Glomerular endothelial cell (primary cell): ENCODE measurements around the gene CNIH2. TPM values are rescaled to one million over a fixed set of nuclear protein-coding genes. Genes with fewer than 3 reads are reported as not detected.
"Not testable (repeated sequence)": the region's sequence is repeated elsewhere in the genome, so short reads cannot be mapped to it uniquely, and the experiment has no call there.

Experiments
- DNase-seq: peaks from one replicate; pipeline ENCODE4 v3.0.0-alpha.2; 2011; ENCODE audit warnings: low read depth, low spot score; ENCODE audit errors: extremely low read depth
- total RNA-seq: library from RNA; depleted of rRNA; stranded (reverse); fragments of >200 nt; gene quantifications from 2 replicates; pipeline ENCODE4 v1.2.3, GENCODE V29; 2015

The CNIH2 gene
- total RNA-seq, 1 donor from 2014 or later: not detected

DNA sequence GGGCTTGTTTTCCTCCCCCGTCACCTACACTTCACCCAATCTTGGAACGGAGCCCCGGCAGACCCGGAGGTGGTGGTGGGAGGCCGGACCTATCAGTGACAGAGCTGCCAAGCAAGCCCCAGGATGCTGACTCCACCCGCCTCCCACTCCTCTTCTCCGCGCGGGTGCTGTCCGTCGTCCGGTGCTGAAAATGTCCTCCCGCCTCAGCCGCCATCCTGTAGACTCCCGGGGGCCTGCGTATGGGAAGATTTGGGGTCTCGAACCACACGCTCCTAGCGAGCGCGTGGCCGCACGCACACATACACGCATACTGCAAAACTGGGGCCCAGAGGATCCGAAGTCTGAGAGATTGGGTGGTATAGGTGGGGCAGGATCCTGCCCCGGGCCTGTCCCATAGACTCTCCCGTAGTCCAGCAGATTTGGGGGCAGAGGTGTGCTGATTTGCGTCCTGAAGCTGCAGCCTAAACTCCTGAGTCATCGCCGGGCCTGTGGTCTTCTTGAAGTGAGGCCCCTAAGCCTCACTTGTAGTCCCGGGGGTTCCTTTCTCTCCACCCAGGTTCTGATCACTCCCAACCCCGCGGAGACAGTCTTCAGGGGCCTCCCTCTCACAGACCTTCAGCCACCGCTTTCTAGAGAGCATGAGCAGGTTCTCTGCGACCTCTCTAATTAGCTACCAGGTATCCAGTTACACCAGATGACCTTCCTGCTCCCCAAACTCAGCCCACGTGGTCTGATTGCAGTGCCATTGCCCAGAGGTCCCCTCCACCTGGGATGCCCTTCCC, 11.8 kb downstream of the CNIH2 start:
- DNase-seq: no peak

DNA sequence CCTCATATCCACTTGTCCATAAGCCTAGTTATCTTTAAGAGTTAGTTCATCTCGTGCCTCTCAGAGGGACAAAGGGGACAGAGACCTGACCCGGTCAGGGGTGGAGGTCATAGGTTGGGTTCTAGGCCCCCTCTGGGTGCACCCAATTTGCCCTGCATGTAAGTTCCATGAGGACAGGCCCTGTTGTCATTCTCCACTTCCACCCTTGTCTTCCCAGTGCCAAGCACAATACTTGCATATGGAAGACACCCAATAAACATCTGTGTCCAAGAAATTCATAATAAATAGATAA, 12.3 kb downstream of the CNIH2 start:
- no peak for DNase-seq

DNA sequence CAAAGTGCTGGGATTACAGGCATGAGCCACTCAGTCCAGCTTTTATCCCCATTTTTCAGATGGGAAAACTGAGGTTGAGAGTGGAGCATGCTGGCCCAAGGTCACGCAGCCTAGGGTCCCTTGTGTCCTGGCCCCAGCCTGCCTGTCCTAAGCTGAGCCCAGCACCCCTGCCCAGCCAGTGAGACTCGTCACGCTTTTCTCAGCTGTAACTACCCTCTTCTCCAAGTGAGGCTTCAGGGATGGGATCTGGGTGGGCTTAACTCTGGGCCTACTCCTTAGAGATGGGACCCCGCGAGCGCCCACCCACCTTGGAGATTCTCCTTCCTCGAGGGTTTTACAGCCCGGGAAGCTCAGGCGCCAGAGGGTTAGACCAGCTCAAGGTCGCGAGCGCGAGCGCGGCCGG, 13.3 kb downstream of the CNIH2 start:
- DNase-seq: no peak

DNA sequence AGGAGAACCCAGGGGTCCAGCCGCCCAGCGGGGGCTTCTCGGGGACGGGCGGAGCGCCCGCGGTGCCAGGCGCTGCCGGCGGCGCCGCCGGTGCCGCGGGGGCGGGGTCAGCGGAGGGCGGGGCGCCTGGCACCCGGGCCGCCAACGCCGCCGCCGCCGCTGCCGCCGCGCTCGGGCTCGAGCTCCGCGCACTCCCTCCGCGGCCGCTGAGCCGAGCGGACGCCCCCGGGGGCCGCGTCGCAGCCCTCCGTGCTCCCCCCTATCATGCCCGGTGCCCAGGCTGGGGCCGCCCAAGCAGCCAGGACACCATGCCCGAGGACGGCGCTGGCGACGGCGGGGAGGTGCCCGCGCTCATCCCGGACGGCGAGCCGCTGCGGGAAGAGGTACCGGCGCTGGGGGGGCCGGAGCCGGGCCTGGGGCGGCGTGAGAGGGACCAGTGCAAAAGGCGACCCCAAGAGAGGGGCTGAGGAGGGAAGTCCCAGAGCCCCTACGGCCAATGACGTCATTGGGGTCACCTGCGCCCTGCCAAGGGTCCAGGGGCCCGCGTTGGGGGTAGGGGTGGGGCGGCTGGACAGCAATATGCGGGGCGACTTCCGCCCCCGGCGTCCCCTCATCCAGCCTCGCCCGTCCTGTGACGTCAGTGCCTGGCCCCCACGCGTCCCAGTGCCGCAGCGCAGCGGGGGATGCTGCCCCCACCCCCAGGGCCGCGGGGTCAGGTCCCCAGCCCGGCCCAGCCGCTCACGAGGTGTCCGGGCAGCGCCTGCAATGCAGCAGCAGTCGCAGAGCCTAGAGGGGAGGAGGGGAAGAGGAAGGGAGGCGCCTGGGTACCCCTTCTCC, 13.9 kb downstream of the CNIH2 start, which contains the start of gene TMEM151A:
TSS of gene TMEM151A (plus strand) at position 189 of the 837 bp plus-strand sequence. CDS start at position 309, 120 bp downstream.
- no peak for DNase-seq

DNA sequence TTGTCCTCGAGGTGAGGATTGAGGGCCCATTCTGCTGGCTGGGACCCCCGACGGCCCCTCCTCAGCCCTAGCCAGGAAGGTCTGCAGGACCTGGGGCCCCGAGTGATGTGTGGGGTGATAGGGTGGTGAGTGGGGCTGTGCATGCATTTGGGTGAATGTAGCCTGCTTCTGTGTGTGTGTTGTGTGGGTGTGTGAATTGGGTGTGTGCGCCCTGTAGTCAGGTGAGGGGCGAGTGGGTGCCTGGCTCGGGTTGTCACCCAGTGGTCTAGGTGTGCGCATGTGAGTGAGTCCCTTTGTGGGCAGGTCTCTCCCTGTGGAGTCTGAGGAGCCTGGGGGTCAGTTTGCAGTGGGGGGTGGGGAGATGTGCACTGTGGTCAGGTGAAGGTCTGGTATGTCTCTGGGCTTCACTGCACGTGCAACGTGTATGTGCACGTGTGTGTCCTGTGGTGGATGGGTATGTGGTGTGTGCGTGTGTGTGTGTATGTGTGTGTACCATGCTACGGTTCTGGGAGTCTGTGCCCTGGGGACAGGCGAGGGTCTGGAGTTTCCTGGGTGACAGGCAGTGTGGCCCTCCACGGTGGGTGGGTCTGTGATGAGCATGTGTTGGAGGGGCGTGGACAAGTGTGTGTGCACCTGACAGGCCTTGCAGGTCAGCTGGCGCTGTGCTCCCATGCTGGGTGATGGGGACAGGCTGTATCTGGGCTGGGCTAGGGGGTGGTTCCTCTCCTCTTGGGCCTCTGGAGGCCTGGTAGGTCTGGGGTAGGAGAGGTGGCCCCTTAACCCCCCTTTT, 14.8 kb downstream of the CNIH2 start:
- no peak for DNase-seq

DNA sequence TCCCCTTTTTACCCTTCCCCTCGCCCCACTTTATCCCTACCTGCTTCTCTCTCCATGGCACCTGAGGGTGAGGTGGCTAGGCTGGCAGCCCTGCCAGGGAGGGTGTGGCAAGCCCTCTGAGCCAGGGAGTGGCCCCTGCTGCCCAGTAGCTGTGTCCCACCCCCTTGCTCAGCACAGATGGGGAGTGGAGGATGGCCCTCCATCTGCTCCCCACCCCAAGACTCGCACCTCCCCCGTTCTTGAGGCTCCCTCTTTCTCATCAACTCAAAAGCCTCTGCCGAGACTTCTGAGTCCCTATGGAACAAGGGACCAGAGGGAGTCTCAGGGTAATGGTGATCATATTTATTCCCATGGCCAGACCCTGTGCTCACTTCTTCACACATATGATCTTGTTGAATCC, 15.4 kb downstream of the CNIH2 start:
- no peak for DNase-seq

DNA sequence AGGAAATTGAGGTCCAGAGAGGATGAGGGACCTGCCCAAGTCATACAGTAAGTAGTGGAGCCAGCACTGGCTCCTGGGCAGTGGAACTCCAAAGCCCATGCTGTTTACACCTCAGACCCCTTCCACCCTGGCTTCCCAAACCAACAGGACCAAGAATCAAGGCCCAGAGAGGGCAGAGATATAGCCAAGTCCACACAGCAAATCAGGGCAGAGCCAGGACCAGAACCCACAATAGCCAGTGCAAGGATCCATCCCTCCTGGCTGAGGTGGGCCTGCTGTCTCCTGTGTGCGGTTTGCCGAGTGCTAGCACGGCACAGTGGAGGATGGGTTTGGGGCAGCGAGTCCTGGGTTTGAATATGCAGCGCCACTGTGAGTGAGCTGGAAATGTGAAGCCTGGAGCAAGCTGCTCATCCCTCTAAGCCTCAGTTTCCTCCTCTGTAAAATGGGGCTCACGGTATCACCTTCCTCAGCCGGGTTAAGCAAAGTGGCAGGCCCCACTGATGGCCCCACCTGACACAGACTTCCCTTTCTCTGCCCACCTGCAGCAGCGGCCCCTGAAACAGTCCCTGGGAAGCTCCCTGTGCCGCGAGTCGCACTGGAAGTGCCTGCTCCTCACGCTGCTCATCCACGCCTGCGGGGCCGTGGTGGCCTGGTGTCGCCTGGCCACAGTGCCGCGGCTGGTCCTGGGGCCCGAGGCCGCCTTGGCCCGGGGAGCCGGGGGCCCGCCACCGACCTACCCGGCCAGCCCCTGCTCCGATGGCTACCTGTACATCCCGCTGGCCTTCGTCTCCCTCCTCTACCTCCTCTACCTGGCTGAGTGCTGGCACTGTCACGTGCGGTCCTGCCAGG, 16.0 kb downstream of the CNIH2 start:
- DNase-seq: no peak

DNA sequence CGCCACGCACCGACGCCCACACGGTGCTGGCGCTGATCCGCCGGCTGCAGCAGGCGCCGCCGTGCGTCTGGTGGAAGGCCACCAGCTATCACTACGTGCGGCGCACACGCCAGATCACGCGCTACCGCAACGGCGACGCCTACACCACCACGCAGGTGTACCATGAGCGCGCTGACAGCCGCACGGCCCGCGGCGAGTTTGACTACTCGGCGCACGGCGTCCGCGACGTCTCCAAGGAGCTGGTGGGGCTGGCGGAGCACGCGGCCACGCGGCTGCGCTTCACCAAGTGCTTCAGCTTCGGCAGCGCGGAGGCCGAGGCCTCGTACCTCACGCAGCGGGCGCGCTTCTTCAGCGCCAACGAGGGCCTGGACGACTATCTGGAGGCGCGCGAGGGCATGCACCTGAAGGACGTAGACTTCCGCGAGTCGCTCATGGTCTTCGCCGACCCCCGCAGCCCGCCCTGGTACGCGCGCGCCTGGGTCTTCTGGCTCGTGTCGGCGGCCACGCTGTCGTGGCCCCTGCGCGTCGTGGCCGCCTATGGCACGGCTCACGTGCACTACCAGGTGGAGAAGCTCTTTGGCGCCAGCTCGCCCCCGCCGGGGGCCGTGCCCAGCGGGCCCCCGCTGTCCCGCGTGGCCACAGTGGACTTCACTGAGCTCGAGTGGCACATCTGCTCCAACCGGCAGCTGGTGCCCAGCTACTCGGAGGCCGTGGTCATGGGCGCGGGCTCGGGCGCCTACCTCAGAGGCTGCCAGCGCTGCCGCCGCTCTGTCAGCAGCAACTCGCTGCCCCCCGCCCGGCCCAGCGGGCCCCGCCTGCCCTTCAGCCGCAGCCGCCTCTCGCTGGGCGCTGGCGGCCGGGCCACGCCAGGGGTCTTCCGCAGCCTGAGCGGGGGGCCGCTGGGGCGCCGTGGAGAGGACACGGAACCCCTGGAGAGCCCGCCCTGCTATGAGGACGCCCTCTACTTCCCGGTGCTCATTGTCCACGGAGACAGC, 16.9 kb downstream of the CNIH2 start:
- DNase-seq: no peak

DNA sequence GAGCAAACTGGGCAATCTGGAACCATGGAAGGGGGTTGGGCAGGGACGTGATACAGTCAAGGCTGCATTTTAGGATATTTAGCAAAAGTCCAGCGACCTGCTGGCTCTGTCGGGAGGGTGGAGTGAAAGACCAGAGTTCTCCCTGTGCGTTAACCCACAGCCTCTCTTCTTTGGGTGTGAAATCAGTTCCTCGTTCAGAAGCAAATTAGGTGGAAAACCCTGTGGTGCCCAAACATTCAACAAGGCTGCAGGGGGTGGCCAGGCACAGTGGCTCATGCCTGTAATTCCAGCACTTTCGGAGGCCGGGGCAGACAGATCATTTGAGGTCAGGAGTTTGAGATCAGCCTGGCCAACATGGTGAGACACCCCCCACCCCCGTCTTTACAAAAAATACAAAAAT, 19.6 kb downstream of the CNIH2 start:
- DNase-seq: no peak

DNA sequence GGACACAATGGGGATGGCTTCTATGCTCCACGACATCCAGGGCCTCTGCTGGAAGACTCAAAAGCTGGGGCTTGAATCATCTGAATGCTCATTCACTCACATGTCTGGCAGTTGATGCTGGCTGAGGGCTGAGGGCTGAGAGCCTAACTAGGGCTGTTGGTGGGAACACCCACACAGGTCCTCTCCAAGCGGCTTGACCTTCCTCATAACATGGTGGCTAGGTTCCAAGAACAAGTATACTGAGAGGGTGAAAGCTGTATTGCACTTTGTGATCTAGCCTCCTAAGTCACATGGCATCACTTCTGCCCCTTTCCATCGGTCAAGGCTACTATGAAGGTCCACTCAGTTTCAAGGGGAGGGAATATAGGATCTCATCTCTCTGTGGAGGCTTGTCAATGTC, 21.2 kb downstream of the CNIH2 start:
- no peak for DNase-seq

DNA sequence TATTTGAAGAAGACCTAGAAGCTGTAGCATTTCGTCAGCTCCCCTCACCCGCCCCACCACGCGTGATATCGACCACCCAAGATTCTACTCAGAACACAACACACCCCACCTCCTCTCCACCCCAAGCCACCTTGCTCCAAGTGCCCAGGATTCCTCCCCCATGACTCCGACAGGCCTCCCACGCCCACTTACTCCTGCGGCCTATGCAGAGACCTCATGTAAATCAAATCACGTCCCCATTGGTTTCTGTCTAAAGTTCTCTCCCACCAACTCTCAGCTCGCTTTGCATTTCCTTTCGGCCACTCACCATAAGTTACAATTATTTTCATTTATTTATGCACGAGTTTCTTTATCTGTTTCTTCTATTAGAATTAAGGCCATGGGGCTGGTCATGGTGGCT, 24.7 kb downstream of the CNIH2 start:
- DNase-seq: no peak

DNA sequence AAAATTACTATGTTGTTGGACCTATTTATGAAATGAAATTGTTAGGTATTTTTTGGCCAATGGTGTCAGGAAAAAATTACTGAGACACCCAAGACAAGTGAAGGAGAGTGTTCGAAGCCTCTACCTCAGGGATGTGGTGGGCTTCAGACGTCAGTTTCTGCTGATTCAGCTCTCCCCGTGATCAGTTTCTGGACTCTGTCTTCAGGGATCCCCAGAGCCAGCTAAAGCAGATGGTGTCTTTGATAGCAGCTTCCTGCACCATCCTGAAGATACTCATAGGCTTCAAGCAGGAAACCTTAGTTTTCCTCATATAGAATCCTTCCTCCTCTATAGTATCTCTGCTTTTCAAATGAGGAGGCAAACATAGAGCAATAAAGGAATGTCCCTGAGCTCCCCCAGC, 31.5 kb downstream of the CNIH2 start:
- no peak for DNase-seq

DNA sequence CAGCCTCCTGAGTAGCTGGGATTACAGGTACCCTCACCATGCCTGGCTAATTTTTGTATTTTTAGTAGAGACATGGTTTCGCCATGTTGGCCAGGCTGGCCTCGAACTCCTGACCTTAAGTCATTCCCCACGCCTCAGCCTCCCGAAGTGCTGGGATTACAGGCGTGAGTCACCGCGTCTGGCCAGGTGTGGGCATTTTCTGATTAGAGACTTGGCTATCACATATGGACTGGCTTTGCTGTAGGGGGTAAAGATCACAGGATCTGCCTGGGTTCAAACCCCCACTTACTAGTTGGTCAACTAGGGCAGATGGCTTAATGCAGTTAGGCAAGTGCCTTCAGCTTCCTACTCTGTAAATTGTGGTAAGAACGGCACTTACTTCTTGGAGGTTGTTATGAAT, 32.3 kb downstream of the CNIH2 start:
- no peak for DNase-seq

DNA sequence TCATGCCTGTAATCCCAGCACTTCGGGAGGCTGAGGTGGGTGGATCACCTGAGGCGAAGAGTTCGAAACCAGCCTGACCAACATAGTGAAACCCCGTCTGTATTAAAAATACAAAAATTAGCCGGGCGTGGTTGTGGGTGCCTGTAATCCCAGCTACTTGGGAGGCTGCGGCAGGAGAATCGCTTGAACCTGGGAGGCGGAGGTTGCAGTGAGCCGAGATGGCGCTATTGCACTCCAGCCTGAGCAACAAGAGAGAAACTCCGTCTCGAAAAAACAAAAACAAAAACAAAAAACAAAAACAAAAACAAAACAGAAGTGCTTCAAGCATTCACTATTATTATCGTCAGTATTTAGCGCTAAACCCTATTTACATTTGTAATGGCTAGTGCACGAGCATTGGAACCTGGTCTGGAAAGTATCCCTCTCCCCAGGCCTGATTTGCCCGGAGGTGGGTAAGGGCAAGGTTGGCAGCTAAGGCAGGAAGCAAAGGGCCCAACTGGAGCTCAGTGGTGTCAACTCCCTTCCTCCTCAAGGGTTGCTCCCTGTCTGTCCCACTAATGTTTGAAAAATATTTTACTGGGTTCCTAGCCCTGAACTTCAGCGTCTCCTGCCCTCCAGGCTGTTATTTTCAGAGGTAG, 32.9 kb downstream of the CNIH2 start:
- DNase-seq: not testable (repeated sequence)

DNA sequence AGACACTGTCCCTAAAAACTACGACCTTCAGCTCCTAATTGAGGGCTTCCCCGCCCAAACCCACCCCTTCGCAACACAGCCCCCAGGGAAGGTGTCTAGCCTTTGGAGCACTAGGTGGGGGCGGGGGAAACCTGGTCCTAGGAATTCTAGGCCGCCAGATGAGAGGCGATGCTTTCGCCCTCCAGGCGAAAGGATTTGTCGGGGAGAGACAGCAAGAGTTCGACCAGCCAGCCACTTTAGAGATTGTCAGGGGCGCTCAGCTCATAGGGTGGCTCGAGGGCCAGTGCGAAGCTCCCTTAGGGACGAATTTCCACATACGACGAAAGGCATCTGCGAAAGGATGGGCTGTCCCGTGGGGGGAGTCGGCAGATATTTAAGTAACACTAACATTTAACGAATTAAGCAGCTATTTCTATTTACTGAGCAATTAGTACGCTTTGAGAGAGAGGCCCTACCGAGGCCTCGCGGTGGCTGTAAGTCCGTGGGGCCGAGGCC, 33.5 kb downstream of the CNIH2 start:
- DNase-seq: no peak

DNA sequence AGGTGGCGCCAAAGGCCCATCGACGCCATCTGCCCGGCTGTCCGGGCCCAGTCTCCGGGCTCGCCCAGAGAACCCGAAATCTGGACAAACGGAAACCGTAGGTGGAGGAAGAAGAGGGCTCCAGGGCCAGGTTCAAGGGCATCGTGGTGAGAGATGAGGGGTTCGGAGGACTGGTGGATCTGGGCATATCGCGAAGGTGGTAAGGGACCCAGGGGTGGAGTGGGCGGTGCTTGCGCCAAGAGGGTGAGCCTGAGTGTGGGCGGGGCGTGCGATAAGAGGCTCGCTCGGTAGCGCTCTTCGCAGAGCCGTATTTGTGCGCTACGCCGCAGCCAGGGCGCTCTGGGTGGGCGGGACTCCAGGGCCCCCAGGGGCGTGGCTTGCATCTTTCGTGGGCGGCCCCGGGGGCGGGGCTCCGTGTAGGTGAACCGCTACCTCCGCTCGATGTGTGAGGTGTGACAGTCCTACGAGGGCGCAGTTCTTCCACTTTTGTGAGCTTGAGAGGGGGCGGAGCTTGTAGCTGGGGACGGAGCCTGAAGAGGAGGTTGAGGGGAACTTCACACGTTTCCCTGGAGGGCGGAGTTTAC, 34.1 kb downstream of the CNIH2 start:
- peak; percentile 41 for DNase-seq

DNA sequence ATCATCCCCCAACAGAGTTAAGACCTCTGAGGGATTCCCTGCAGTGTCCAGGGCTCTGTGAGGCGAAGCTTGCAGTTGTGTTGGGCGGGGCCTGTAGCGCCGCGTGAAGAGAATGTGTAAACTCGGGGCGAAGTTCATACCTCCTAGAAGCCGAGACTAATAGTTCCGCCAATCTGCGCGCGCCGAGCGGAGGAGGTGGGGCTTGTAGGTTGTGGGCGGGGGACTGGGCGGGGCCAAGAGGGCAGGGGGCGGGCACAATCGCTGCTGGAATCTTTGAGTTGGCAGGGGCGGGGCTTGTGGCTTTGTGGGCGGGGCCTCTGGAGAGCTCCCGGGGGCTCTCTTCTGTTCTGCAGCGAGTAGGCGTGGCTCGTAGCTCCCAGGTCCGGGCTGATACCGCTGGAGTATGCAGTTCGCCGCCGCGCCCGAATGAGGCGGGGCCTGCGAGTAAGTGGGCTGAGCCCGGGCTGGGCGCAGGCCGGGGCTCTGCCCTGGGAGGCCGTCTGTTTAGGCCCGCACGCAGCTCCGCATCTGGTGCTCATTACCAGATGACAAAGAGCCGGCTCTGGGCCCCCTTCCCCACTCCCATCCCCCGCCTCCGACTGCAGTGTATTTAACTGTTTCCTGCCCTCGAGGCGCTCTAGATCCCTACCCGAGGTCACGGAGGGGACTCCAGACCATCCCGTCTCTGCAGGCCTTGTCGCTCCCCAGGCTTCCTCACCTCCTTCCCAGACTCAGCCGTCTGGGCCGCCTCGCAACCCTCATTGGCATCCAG, 34.8 kb downstream of the CNIH2 start:
- peak; percentile 74 for DNase-seq
